ENCODE measurements around the gene FSD1L. TPM values are rescaled to one million over a fixed set of nuclear protein-coding genes. Genes with fewer than 3 reads are reported as not detected.
A peak's percentile ranks its signal among the peaks of the same experiment; 100 is the strongest.

Gene FSD1L
- total and polyA plus RNA-seq, 4 donors: 1.3 to 6.9 (median 3.2) TPM

- no peaks in the 10 kb centered on the region for H3K36me3 ChIP-seq (ENCODE audit: control insufficient read depth in 1 of 2, insufficient read depth in 2 of 2, low read length in 1 of 2)
- H3K9me3 ChIP-seq (ENCODE audit: control insufficient read depth, low read length): no peaks in the 10 kb centered on the region
- H3K27ac ChIP-seq (ENCODE audit: low read depth in 1 of 2, low read length in 2 of 2): no peak overlapping the region
- H3K4me1 ChIP-seq (ENCODE audit: control insufficient read depth in 1 of 2, insufficient read depth in 2 of 2, low read length in 2 of 2): no peaks in the 10 kb centered on the region
- intact Hi-C loops (cut with DNase I): no loop called here
- DNase-seq (no peak), ATAC-seq (ENCODE audit: low FRiP score) (peak; percentile 54)
- no peak overlapping the region for H3K4me3 ChIP-seq (ENCODE audit: low read length in 2 of 2)
- H3K27me3 ChIP-seq (ENCODE audit: control insufficient read depth in 1 of 2, insufficient read depth in 2 of 2, low read length in 1 of 2): no peaks in the 10 kb centered on the region
- WGBS, 2 donors: 34 to 35% methylated on average over 15 of the region's 15 CpGs
Observed at GRCh38 chr9:105457560-105458294, 9.9 kb downstream of the FSD1L start.

- Histone ChIP-seq H3K4me1 (ENCODE audit: control insufficient read depth in 1 of 2, insufficient read depth in 2 of 2, low read length in 2 of 2) (no peaks in the 10 kb centered on the region), H3K36me3 (ENCODE audit: control insufficient read depth in 1 of 2, insufficient read depth in 2 of 2, low read length in 1 of 2) (no peaks in the 10 kb centered on the region), H3K4me3 (ENCODE audit: low read length in 2 of 2) (no peak overlapping the region), H3K27me3 (ENCODE audit: control insufficient read depth in 1 of 2, insufficient read depth in 2 of 2, low read length in 1 of 2) (no peaks in the 10 kb centered on the region), H3K9me3 (ENCODE audit: control insufficient read depth, low read length) (no peaks in the 10 kb centered on the region), H3K27ac (ENCODE audit: low read depth in 1 of 2, low read length in 2 of 2) (no peak overlapping the region)
- intact Hi-C loops (cut with DNase I): no loop called here
- WGBS, 2 donors: 81 to 83% methylated on average over 3 of the region's 3 CpGs
- DNase-seq: no peak
- no peak for ATAC-seq (ENCODE audit: low FRiP score)
Observed at GRCh38 chr9:105458404-105458803, 10.6 kb downstream of the FSD1L start.

DNA sequence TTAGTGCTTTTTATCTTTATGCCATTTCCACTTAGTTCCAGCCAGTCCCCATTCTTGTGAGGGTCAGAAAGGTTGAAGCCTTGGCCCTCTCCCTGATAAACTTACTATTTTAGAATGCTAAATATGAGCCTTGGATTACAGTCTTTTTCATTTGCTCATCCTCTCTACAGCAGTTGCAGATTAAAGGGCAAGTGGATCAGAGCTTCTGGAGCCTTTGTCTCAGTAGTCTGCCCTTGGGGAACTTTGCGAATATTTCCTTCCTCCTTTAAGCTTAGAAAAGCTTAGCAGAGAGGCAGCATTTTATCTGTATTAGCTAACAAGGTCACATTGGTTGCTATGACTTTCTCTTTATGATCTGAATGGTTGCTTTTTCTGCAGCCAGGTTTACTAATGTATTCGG lies 11.5 kb downstream of the FSD1L start:
- Histone ChIP-seq H3K4me1 (ENCODE audit: control insufficient read depth in 1 of 2, insufficient read depth in 2 of 2, low read length in 2 of 2) (no peaks in the 10 kb centered on the region), H3K9me3 (ENCODE audit: control insufficient read depth, low read length) (no peaks in the 10 kb centered on the region), H3K27ac (ENCODE audit: low read depth in 1 of 2, low read length in 2 of 2) (peak overlapping the region in 1 of 2 donors; percentile 5), H3K4me3 (ENCODE audit: low read length in 2 of 2) (no peak overlapping the region), H3K27me3 (ENCODE audit: control insufficient read depth in 1 of 2, insufficient read depth in 2 of 2, low read length in 1 of 2) (no peaks in the 10 kb centered on the region), H3K36me3 (ENCODE audit: control insufficient read depth in 1 of 2, insufficient read depth in 2 of 2, low read length in 1 of 2) (no peaks in the 10 kb centered on the region)
- 76 to 78% methylated on average over 2 of the region's 2 CpGs for WGBS, 2 donors
- ATAC-seq (ENCODE audit: low FRiP score) (no peak), DNase-seq (no peak)
- intact Hi-C loops (cut with DNase I): no loop called here

- WGBS, 2 donors: 90 to 91% methylated on average over 3 of the region's 3 CpGs
- Histone ChIP-seq H3K36me3 (ENCODE audit: control insufficient read depth in 1 of 2, insufficient read depth in 2 of 2, low read length in 1 of 2) (peaks cover 0 to 2% of the 10 kb centered on the region in 2 donors), H3K27me3 (ENCODE audit: control insufficient read depth in 1 of 2, insufficient read depth in 2 of 2, low read length in 1 of 2) (no peaks in the 10 kb centered on the region), H3K4me1 (ENCODE audit: control insufficient read depth in 1 of 2, insufficient read depth in 2 of 2, low read length in 2 of 2) (no peaks in the 10 kb centered on the region), H3K9me3 (ENCODE audit: control insufficient read depth, low read length) (no peaks in the 10 kb centered on the region), H3K4me3 (ENCODE audit: low read length in 2 of 2) (no peak overlapping the region), H3K27ac (ENCODE audit: low read depth in 1 of 2, low read length in 2 of 2) (no peak overlapping the region)
- DNase-seq (no peak), ATAC-seq (ENCODE audit: low FRiP score) (no peak)
- intact Hi-C loops (cut with DNase I): no loop called here
Observed at GRCh38 chr9:105466898-105467455, 19.1 kb downstream of the FSD1L start.

DNA sequence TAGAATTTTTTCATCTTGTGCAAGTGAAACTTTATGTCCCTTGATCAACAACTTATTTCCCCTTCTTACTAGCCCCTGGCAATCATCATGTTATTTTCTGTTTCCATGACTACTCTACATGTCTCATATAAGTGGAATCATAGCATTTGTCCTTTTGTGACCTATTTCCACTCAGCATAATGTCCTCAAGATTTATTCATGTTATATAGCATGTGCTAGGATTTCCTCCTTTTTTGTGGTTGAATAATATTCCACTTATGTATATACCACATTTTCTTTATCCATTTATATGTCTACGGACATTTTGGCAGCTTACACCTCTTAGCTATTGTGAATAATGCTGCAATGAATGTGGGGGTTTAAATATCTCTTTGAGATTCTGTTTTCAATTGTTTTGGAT lies 21.0 kb downstream of the FSD1L start:
- 95 to 96% methylated on average over 1 of the region's 1 CpG for WGBS, 2 donors
- Histone ChIP-seq H3K9me3 (ENCODE audit: control insufficient read depth, low read length) (no peaks in the 10 kb centered on the region), H3K4me1 (ENCODE audit: control insufficient read depth in 1 of 2, insufficient read depth in 2 of 2, low read length in 2 of 2) (no peaks in the 10 kb centered on the region), H3K36me3 (ENCODE audit: control insufficient read depth in 1 of 2, insufficient read depth in 2 of 2, low read length in 1 of 2) (peaks cover 0 to 2% of the 10 kb centered on the region in 2 donors), H3K27me3 (ENCODE audit: control insufficient read depth in 1 of 2, insufficient read depth in 2 of 2, low read length in 1 of 2) (no peaks in the 10 kb centered on the region), H3K4me3 (ENCODE audit: low read length in 2 of 2) (no peak overlapping the region), H3K27ac (ENCODE audit: low read depth in 1 of 2, low read length in 2 of 2) (no peak overlapping the region)
- ATAC-seq (ENCODE audit: low FRiP score) (no peak), DNase-seq (no peak)
- intact Hi-C loops (cut with DNase I): no loop called here

DNA sequence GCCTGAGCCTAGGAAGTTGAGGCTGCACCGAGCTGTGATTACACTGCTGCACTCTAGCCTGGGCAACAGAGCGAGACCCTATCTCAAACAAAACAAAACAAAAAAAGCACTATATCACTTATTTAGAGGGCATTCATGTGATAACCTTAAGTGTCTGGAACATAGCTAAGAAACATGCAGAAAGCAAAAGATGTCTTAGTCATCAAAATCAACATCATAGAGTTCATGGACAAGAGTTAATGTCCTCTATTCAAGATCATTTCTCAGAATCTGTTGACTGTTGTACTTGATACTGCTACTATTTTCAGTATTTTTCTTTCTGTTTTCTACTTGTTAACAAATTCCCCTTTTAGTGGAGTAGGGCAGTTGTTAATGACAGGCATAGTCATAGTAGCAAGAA lies 25.4 kb downstream of the FSD1L start:
- Histone ChIP-seq H3K36me3 (ENCODE audit: control insufficient read depth in 1 of 2, insufficient read depth in 2 of 2, low read length in 1 of 2) (peaks cover 0 to 2% of the 10 kb centered on the region in 2 donors), H3K27ac (ENCODE audit: low read depth in 1 of 2, low read length in 2 of 2) (no peak overlapping the region), H3K9me3 (ENCODE audit: control insufficient read depth, low read length) (no peaks in the 10 kb centered on the region), H3K4me3 (ENCODE audit: low read length in 2 of 2) (no peak overlapping the region), H3K27me3 (ENCODE audit: control insufficient read depth in 1 of 2, insufficient read depth in 2 of 2, low read length in 1 of 2) (no peaks in the 10 kb centered on the region), H3K4me1 (ENCODE audit: control insufficient read depth in 1 of 2, insufficient read depth in 2 of 2, low read length in 2 of 2) (no peaks in the 10 kb centered on the region)
- intact Hi-C loops (cut with DNase I): no loop called here
- 95 to 97% methylated on average over 2 of the region's 2 CpGs for WGBS, 2 donors
- no peak for ATAC-seq (ENCODE audit: low FRiP score)
- DNase-seq: no peak

- Histone ChIP-seq H3K4me1 (ENCODE audit: control insufficient read depth in 1 of 2, insufficient read depth in 2 of 2, low read length in 2 of 2) (no peaks in the 10 kb centered on the region), H3K9me3 (ENCODE audit: control insufficient read depth, low read length) (no peaks in the 10 kb centered on the region), H3K27ac (ENCODE audit: low read depth in 1 of 2, low read length in 2 of 2) (no peak overlapping the region), H3K27me3 (ENCODE audit: control insufficient read depth in 1 of 2, insufficient read depth in 2 of 2, low read length in 1 of 2) (no peaks in the 10 kb centered on the region), H3K4me3 (ENCODE audit: low read length in 2 of 2) (no peak overlapping the region), H3K36me3 (ENCODE audit: control insufficient read depth in 1 of 2, insufficient read depth in 2 of 2, low read length in 1 of 2) (no peaks in the 10 kb centered on the region)
- 60 to 66% methylated on average over 2 of the region's 2 CpGs for WGBS, 2 donors
- intact Hi-C loops (cut with DNase I): no loop called here
- DNase-seq (no peak), ATAC-seq (ENCODE audit: low FRiP score) (no peak)
Observed at GRCh38 chr9:105475302-105475701, 27.5 kb downstream of the FSD1L start.

DNA sequence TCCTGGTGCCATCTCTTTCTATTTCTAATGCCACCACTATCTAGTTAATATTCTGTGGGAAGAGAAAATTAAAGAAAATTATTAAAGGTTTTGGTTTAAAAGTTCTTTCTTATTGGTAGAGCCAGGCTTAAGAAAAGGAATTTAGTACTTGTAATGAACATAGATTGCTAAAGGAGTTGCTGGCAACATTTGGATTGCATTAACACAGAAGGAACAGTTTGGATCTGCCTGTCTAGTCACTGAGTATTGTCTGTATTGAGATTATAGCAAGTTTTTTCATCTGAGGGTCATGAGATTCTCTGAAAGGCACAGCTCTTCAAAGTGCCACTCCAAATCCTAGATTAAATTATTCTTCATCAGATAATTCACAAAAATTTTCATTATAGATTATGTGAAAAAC lies 32.0 kb downstream of the FSD1L start:
- no peaks in the 10 kb centered on the region for H3K27me3 ChIP-seq (ENCODE audit: control insufficient read depth in 1 of 2, insufficient read depth in 2 of 2, low read length in 1 of 2)
- DNase-seq (no peak), ATAC-seq (ENCODE audit: low FRiP score) (no peak)
- H3K4me1 ChIP-seq (ENCODE audit: control insufficient read depth in 1 of 2, insufficient read depth in 2 of 2, low read length in 2 of 2): no peaks in the 10 kb centered on the region
- H3K4me3 ChIP-seq (ENCODE audit: low read length in 2 of 2): no peak overlapping the region
- no peaks in the 10 kb centered on the region for H3K9me3 ChIP-seq (ENCODE audit: control insufficient read depth, low read length)
- H3K27ac ChIP-seq (ENCODE audit: low read depth in 1 of 2, low read length in 2 of 2): no peak overlapping the region
- H3K36me3 ChIP-seq (ENCODE audit: control insufficient read depth in 1 of 2, insufficient read depth in 2 of 2, low read length in 1 of 2): no peaks in the 10 kb centered on the region
- intact Hi-C loops (cut with DNase I): no loop called here

DNA sequence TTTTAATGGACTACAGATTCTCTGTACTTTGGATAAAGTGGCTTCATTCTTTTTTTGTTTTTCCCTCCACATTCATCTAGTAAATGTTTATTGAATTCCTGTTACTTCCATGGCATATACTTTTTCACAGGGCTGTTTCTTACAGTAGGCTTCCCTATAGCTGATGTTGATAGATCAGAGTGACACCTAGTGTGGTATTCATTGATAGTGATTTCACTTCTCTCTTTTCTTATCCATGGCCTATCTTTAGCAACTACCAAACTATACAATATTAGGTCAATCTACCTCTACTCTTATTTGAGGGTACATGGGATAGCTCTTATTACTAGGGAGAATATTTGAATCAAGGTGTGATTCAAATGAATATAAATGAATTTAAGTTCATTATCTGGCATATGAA lies 35.8 kb downstream of the FSD1L start:
- Histone ChIP-seq H3K27me3 (ENCODE audit: control insufficient read depth in 1 of 2, insufficient read depth in 2 of 2, low read length in 1 of 2) (no peaks in the 10 kb centered on the region), H3K36me3 (ENCODE audit: control insufficient read depth in 1 of 2, insufficient read depth in 2 of 2, low read length in 1 of 2) (no peaks in the 10 kb centered on the region), H3K4me3 (ENCODE audit: low read length in 2 of 2) (no peak overlapping the region), H3K9me3 (ENCODE audit: control insufficient read depth, low read length) (no peaks in the 10 kb centered on the region), H3K27ac (ENCODE audit: low read depth in 1 of 2, low read length in 2 of 2) (no peak overlapping the region), H3K4me1 (ENCODE audit: control insufficient read depth in 1 of 2, insufficient read depth in 2 of 2, low read length in 2 of 2) (no peaks in the 10 kb centered on the region)
- intact Hi-C loops (cut with DNase I): no loop called here
- no peak for ATAC-seq (ENCODE audit: low FRiP score)
- DNase-seq: no peak
